SH-SY5Y (cell line): ENCODE data around the gene MACROD2.
A peak's percentile ranks its signal among the peaks of the same experiment; 100 is the strongest.

Experiments used
- GATA2 ChIP-seq: IDR thresholded peaks from 2 replicates; pipeline ENCODE4 v1.6.1; 2011; ENCODE audit warnings: mild to moderate bottlenecking, low read depth, low read length
- GATA3 ChIP-seq: IDR thresholded peaks from 2 replicates; pipeline ENCODE4 v1.6.1; 2011; ENCODE audit warnings: low read depth, mild to moderate bottlenecking, low read length, moderate library complexity

The MACROD2 gene

DNA sequence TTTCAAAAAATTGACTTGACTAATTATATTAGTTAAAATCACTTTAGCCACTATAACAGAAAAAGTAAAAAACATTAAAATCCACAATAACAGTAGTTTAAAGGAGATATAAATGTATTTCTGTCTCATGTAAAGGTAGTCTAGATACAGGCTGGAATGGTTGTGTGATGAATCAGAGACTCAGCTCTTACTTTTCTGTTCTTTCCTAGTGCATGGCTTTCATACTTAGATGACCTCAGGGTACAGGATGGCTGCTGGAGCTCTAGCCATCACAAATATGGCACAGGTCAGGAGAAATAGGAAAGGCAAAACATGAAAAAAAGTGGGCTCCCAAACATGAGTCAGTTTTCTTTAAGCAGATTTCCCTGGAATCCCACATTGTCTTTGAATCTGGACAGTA is 499.8 kb downstream of the MACROD2 start:
- TF ChIP-seq GATA2 (no peak), GATA3 (no peak)

DNA sequence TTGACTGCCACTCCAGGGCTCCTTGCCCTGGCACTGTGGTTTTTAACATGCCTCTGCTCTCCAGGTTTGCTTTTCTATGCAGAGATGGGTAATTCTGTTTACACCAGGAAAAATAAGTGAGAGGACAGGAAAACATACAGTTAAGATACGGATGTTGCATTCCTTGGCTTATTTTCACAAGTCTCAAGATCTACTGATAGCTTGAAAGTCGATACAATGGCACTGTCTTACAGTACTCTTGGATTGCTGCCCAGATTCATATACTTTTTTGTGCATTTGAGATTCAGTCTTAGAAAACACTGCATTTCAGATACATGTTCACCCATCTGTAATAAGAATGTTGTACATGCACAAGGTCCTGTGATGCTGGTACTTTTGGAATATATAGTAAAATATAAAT is 501.7 kb downstream of the MACROD2 start:
- no peak for TF ChIP-seq GATA3
- TF ChIP-seq GATA2, result no peak

DNA sequence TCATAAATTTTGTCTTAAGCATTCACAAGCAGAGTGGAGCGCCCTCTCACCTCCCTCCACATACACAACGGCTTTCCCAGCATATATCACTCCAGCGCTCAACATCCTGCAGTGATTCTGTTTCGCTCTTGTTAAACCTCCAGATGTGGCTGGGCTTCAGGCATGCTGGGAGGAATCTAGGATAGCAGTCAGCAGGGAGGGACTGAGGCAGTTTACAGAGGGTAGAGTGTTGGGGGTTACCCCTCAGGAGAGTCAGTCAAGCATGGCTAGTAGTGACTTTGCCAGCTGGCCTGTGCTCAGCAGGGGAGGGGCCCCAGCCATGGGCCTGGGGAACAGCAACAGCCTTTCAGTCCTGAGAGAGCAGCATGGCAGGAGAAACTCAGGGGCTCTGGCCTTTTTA is 503.5 kb downstream of the MACROD2 start:
- TF ChIP-seq GATA3 (no peak), GATA2 (no peak)

DNA sequence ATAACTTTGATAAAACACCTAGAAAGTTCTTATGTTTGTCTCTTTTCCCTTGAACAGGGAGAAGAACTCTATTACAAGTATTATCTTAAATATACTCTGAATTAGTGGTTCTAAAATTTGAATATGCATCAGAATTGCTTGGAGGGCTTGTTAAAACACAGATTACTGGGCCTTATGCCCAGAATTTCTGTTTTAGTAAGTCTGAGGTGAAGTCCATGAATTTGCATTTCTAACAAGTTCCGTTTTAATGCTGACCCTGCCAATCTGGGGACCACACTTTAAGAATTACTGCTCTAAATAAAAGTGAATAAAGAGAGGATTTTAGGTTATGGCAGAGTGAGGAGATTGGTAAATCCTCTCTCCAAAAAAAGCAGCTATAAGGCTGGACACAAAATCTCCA is 510.2 kb downstream of the MACROD2 start:
- TF ChIP-seq GATA3 (no peak), GATA2 (no peak)

DNA sequence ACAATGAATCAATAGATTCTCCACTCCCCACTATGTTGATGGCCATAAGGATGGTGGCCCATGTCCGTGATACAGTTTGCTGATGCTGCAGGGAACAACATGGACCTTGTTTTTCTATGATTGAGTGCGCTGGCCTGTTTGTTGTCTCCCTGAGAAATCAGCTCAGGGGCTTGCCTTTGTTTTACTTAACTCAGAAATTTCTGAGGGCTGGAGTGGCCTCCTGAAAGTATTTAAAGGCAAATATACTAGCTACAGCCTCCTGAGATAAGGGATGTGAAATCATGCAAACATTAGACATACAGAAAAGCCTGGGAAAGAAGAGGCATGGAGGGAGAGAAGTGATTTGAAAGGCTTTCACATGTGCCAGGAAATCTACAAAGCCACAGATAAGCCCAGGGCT is 512.4 kb downstream of the MACROD2 start:
- TF ChIP-seq GATA2 (no peak), GATA3 (no peak)

DNA sequence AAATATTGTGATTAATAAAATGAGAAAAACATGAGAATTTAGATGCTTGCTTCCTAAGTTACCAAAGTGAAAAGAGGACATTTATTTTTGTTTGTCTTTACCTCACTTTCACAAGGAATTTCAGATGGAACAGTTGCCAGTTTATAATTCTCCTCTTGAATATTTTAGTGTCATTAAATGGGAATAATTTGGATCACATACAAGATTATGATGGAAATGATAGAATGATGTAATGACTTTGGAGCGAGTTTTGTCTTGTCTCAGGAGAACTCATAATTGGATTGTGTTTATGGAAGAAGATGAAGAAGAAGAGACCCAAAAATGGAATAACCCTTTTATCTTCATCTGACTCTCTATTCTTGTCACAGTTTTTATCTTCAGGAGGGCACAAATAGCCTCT is 515.0 kb downstream of the MACROD2 start:
- TF ChIP-seq GATA2, result no peak
- no peak for TF ChIP-seq GATA3

DNA sequence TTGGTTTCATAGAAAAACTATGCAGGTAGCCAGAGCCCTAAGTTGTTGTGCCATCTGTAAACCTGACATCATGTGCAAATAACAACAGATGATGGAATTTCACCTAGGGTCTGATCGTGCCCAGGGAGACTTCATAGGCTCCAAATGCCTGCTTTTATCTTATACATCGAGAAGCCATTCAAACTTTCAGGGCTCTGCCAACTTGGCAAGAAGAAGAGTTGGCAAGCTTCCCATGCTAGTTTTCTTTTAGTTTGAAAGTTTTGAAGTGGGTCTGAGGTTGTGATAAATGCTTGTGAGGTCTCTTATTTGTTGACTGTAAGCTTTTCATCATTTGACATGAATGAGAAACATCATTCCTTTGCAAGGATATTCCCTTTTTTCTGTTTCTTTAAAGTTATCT is 517.5 kb downstream of the MACROD2 start:
- TF ChIP-seq GATA3 (no peak), GATA2 (no peak)

DNA sequence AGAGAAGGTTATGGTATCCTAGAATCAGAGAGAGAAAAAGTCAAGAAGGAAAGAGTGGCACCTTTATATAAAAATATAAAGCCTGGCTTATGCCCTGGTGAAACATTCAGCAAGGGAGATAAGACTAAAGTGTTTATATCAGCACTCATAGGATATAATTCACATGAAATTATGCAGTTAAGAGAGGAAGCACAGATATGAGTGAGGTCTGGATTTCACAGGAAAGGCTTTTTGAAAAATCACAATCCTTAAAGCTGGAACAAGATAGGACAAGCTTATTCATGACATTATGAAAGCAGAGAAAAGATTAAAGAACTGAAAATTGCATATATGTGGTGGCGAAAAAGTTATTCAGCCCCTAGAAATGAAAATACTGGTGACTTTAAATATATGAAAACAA is 523.3 kb downstream of the MACROD2 start:
- peak; percentile 46; the same call in 1 of the 2 replicates for TF ChIP-seq GATA3
- peak; percentile 23; the same call in 1 of the 2 replicates for TF ChIP-seq GATA2

DNA sequence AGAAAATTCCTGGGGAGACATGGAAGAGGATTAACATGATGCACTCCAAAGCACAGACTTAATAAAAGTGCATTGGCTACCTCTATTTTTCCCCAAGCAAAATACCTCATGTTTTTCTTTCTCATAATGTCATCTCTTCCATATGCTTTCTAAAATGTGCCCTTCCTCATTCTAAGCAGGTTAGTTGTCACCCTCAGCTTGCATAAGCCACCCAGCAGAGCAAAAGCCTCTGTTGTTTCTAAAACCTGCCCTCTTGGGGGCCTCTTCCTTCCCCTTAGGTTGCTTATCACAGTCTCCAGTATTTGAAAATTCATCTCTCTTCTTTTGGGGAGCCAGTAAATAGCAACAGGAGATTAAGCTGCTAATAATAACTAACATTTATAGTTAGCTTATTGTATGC is 525.7 kb downstream of the MACROD2 start:
- TF ChIP-seq GATA3, result no peak
- no peak for TF ChIP-seq GATA2

DNA sequence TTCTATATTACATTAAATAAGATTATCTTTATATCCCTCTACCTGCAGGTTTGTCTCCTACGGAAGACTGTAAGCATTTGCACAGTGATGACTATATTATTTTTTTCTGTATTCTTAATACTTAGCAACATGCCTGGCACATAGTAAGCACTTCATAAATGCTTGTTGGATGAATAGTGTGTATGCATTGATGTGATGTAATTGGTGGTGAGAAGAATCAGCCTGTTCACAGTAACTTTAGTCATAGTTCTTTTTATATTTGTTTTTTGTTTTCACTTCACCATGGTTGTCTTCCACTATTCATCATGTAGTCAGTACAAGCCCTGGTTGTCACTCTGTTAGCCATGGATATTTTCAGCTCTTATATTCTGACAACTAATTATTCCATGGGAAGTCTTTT is 526.1 kb downstream of the MACROD2 start:
- no peak for TF ChIP-seq GATA2
- TF ChIP-seq GATA3, result no peak

DNA sequence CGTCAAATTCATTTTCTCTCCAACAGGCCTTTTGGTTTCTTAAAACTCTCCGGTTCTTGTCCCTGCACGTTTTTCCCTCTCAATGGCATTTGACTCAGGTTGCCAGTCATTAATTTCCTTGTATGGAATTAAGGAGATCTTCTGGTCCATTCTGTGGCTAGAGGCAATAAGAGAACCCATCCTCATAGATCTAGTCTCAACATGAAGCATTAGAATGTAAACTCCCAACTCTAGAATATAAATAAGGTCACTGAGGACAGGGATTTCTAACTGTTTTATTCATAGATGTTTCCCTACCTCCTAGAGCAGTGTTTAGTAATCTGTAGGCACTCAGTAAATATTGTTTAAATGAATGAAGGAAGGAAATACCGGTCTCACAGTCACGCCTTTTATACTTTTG is 527.3 kb downstream of the MACROD2 start:
- no peak for TF ChIP-seq GATA3
- no peak for TF ChIP-seq GATA2

DNA sequence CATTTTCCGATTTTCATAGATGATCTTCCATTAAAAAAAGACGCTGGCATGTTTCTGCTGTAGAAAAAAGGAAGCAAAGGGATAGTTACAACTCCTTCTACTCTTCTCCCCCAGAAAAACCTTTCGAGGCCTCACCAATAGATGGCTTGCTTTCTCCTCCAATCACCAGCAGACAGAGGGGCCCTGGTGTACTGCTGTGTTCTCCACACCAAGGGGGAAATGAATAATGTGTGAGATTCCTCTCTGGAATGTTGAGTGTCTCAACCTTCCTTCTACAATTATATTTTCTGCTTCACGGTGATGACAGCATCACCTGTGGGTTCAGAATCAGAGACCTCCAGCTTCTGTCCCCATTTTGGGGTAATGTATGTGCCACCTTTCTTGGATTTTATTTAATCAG is 527.8 kb downstream of the MACROD2 start:
- TF ChIP-seq GATA3 (no peak), GATA2 (no peak)

DNA sequence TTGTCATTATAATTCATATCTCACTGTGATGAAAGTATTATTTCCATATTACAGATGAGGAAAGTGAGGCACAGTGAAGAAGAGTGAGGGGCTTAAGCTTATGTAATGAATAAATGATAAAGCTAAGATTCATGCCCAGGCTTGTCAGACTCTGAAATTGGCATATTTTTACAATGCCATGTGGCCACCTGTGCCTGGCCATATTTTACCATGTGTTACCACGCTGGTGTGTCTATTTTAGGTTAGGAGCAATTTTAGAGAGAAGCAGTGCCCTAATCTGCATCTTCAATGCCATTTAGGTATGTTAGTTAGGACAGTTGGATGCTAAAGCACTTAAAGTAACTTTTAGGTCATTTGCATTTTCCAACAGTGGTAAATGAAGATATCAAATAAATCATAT is 530.1 kb downstream of the MACROD2 start:
- no peak for TF ChIP-seq GATA3
- TF ChIP-seq GATA2, result no peak

DNA sequence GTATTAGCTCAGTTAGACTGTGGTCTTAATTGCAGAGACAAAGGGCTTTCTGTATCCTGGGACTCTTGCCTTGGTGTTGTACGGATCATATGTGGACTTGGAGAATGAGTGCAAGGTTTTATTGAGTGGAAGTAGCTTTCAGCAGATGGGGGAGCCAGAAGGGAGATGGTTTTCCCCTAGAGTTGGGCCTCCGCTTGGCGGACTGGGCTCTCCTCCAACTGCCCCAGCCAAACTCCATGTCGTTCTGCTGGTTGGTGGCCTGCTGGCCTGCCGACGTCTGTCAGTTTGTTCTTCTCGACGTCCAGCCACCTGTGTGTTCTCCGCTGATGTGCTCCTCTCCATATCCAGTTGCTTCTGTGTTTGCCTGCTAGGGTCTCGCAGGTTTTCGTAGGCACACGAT is 531.6 kb downstream of the MACROD2 start:
- TF ChIP-seq GATA3 (no peak), GATA2 (no peak)

DNA sequence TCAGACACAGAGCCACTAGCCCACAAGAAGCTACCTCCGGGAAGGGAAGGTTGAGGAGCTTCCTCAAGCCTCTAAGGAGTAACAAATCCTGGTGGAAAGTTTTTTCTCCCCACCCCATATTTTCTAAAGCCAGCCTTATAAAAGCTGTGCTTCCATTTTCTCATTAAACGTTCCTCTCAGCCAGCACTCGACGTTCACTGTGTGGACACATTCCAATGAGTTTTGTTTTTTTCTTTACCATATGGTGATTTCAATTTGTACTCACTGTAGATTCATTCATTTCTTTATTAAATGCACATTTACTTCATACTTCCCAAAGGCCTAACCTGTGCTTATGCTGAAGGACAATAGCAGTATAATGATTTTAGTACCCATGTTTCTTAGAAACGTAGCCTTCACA is 536.5 kb downstream of the MACROD2 start:
- TF ChIP-seq GATA2 (no peak), GATA3 (no peak)

DNA sequence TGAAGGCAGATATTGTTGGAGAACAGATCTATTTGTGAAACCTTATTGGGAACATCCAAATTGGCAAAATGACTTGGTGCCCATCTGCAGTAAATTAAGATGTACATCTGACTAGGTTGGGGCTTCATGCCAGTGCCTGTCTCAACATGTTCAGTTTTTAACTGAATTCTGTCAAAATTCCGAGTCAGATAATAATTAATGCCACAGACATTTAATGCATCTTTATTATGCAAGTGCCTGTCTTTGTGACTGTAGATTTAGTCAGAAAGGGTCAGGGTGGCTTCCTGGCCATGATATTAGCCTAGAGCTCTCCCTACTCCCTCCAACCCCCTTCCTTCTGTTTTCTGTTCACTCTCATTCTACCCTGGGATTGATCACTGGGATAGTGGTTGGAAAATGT is 541.4 kb downstream of the MACROD2 start:
- TF ChIP-seq GATA2 (peak; percentile 79; the same call in 1 of the 2 replicates), GATA3 (peak; percentile 75; the same call in 1 of the 2 replicates)
